ENCODE data around the gene MRPS27.

Gene MRPS27

GRCh38 chr5:72266862-72267261, 53.2 kb downstream of the MRPS27 start:
- in situ Hi-C loops (cut with MboI; ENCODE audit: low sequenced_read_pairs): no loop called here

- in situ Hi-C loops (cut with MboI; ENCODE audit: low sequenced_read_pairs): no loop called here
Observed at GRCh38 chr5:72265032-72265877, 54.8 kb downstream of the MRPS27 start.

DNA sequence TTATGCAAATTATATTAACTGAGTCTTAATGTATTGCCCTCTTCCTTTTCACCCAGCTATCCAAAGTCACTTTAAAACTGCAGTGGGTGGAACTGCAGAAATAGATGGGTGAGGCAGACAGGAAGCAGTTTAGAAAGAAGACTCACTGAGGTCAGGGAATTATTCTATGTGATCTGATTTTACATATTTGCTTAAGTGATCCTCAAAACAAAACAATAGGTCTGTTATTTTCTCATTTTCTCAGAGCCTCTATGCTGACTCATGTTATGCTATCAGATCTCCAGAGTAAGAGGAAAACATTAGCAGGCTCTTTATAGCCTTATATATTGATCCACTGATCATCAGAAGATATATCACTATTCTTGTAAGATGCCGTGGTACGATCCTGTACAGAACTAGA, 63.5 kb downstream of the MRPS27 start:
- in situ Hi-C loops (cut with MboI; ENCODE audit: low sequenced_read_pairs): no loop called here

DNA sequence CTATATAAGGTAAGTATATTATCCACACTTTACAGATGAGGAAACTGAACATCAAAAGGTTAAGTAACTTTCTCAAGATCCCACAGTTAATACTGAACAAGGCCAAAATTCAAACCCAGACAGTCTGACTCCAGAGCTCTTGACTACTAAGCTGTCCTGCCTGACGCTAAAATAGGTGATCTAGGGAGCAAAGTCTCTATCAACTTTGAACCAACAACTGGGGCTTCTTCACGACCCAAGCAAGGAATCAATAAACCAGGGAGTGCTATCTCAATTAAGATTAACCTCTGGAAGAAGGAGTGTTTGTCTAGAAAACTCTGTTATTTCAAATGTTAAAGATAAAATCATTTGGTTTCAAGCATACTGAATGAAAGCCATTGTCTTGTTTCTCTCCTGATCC, 64.4 kb downstream of the MRPS27 start:
- in situ Hi-C loops (cut with MboI; ENCODE audit: low sequenced_read_pairs): no loop called here

DNA sequence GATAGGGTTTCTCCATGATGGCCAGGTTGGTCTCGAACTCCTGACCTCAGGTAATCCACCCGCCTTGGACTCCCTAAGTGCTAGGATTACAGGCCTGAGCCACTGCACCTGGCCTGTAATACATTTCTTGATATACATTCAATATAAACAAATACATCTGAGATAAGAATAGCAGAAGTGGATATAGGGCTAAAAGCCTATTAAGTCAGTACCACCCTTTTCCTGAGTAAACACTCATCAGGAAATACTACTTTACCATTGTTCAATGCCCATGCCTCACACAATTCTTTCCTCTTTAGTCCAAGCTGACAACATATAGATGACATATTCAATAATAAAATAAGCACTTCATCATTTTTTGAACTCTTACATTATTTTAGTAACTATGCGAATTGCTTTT, 64.8 kb downstream of the MRPS27 start:
- in situ Hi-C loops (cut with MboI; ENCODE audit: low sequenced_read_pairs): no loop called here

- in situ Hi-C loops (cut with MboI; ENCODE audit: low sequenced_read_pairs): no loop called here
Observed at GRCh38 chr5:72252574-72253155, 67.4 kb downstream of the MRPS27 start.

DNA sequence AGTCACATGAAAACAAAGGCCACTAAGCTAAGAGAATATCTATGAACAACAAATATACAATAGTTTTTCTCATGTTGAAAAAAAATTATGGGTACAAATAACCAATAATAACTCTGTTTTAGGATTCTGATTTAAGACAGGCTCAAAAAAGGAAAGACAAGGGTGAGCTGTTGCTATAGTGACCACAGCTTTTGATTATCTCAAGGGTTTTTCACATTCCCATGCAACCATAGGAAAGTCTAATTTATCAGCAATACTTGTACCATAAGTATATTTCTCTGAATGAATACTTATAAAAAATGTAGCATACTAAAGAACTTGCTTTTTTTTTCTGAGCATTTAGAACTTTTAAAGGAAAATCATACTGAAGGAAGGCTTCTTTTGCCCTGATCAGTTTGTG, 68.0 kb downstream of the MRPS27 start:
- in situ Hi-C loops (cut with MboI; ENCODE audit: low sequenced_read_pairs): no loop called here

DNA sequence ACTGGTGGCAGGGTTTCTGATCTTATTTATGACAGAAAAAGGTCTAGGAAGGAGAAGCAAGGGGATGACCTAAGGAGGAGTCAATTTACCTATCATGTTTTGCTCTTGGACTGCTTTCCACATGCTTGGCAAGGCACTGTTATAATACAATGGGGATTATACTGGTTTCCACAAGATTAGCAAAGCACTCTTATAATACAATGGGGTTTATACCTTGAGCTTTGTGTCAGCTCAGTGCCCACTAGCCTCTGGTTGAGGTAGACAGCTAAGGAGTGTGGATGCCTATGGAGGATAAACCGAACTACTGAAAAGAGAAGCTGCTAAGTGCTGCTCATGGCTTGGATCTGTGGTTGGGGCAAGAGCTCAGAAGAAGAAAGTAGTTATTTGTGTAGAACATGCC, 68.7 kb downstream of the MRPS27 start:
- in situ Hi-C loops (cut with MboI; ENCODE audit: low sequenced_read_pairs): no loop called here

DNA sequence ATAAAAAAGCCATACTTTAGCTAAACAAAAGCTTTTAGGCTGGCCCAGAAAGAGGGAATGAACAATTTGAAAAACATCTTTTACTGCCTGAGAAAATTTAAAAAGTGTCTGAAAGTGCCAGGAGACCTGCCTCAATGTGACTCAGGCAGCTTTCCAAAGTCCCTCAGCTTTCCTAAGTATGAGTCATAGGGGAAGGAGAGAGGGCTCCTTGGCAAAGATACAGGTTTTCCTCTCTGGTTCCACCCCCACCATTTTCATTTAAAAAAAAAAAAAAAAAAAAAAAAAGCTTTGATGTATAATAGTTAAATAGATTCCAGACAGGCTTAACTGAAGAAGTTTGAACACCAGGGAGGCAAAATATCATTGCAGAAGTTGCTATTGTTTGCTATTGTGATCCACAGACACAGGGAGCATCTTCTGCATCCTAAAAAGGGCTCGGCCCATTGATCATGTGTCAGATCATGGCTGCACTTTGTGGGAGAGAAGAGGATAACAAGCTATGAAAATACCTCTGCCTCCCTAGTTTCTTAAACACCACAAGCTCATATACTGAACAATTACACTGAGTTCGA, 71.5 kb downstream of the MRPS27 start:
- in situ Hi-C loops (cut with MboI; ENCODE audit: low sequenced_read_pairs): no loop called here

GRCh38 chr5:72246954-72247442, 73.0 kb downstream of the MRPS27 start:
- in situ Hi-C loops (cut with MboI; ENCODE audit: low sequenced_read_pairs): no loop called here

DNA sequence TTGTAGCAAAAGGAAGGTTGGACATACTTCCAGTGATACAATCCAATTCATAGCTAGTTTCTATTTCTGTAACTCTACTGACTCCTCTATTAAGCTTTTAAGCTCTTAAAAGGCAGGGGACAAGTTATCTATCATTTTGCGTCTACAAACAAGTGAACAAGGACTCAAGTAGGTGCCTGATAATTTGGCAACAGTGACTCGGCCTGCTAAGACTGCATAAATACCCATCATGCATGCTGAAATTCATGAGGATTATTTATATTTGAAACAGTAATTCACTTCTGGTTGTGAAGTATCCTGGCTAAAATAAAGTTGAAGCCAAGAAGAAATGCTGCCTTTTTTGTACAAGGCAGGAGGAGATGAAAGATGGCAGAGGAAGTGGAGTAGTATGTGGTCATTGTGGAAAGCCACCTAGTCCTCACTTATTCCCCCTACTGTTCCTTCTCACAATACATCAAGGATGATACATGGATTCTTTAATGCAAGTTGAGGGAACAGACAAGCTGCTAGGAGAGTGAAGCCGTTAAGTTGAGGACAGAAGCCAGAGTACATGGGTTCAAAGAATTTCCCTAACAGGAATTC, 74.0 kb downstream of the MRPS27 start:
- in situ Hi-C loops (cut with MboI; ENCODE audit: low sequenced_read_pairs): no loop called here

DNA sequence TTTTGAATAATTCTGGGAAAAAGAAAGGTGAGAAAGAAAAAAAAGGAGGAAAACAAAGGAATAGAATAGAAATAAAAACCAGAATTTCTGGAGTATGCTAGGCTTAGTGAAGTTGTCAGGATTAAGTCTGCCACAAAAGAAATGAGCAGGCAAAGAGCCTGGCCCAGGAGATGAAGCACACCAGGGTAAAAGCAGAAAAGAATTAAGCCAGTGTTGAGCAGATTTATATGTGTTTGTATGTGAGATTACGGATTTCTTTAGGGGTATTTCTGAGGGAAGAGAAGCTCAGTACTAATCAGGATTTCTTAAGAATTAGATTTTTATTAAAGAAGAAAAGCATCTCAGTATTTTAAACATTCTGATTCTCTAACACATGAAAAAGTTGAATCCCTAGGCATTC, 74.5 kb downstream of the MRPS27 start:
- in situ Hi-C loops (cut with MboI; ENCODE audit: low sequenced_read_pairs): no loop called here

DNA sequence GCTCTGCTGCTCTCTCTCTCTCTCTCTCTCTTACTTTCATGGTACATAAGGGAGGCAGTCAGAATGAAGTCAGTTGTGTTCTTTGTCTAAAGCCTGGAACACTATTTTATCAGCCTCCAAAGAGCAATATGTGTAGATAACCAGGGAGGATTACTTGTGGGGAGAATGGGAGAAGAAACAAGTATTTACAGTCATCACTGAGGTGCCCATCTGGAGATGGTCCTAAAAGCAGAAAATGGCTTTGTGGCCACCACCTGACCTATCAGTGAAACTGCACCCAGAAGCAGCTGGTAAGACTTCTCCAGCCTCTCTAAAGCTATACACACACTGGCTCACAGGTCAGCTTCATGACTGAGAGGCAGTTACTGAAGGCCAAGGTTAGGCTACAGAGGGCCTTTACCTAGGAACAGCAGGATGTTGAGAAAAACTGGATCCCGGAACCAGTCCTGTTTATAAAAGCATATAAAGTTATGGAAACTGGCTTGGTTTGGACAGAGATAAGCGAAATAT, 75.1 kb downstream of the MRPS27 start:
- in situ Hi-C loops (cut with MboI; ENCODE audit: low sequenced_read_pairs): no loop called here

GRCh38 chr5:72243706-72244105, 76.3 kb downstream of the MRPS27 start:
- in situ Hi-C loops (cut with MboI; ENCODE audit: low sequenced_read_pairs): no loop called here

- in situ Hi-C loops (cut with MboI; ENCODE audit: low sequenced_read_pairs): no loop called here
Observed at GRCh38 chr5:72242796-72243475, 77.1 kb downstream of the MRPS27 start.

GRCh38 chr5:72241346-72242003, 78.6 kb downstream of the MRPS27 start:
- in situ Hi-C loops (cut with MboI; ENCODE audit: low sequenced_read_pairs): no loop called here

GRCh38 chr5:72238712-72239445, 81.2 kb downstream of the MRPS27 start:
- in situ Hi-C loops (cut with MboI; ENCODE audit: low sequenced_read_pairs): no loop called here

- in situ Hi-C loops (cut with MboI; ENCODE audit: low sequenced_read_pairs): no loop called here
Observed at GRCh38 chr5:72237879-72238278, 82.2 kb downstream of the MRPS27 start.

DNA sequence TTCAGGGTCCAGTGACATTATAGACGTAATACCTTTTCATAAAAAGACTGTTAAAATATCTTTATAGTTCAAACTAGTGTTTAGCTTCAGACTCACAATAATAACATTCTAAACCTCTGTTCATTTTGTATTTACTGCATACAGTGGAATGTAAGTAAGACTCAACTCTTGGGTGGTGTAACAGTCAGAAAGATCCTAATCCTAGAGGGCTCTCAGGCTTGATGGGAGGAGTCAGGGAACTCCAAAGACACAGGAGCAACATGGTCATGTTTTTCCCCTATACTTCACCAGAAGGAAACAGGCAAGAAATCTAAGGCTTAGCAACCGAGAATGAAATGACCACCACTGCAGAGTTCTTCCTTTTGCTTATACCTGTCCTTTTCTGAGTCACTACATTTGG, 82.6 kb downstream of the MRPS27 start:
- in situ Hi-C loops (cut with MboI; ENCODE audit: low sequenced_read_pairs): no loop called here

DNA sequence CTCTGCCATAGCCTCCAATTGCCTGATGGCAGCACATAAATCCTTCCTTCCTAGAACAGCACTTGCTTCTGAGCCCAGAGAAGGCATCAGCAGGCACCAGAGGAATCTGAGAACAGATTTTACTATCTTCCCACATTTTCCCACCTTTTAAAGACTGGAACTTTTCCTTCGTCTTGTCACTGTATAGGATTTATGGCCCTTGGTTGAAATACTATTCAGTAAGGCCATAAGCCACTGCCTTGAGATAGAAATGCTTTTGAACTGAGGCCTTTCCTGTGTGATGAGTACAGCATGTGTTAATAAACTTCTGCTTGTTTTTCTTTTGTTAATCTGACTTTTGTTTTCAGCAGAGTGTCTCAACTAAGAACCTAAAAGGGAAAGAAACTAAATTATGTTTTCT, 84.3 kb downstream of the MRPS27 start:
- in situ Hi-C loops (cut with MboI; ENCODE audit: low sequenced_read_pairs): no loop called here
